Ramos (cell line): ENCODE data around the gene ENOX1.
"Not testable (repeated sequence)": the region's sequence is repeated elsewhere in the genome, so short reads cannot be mapped to it uniquely, and the experiment has no call there.

Experiments
- in situ Hi-C: fragments of 300-500 bp; cut with MboI; formaldehyde crosslinking; loops from one replicate; pipeline ENCODE4 v1.14.3; 2022; ENCODE audit warnings: low sequenced_read_pairs; ENCODE audit not compliant: unreplicated experiment

ENOX1 gene

DNA sequence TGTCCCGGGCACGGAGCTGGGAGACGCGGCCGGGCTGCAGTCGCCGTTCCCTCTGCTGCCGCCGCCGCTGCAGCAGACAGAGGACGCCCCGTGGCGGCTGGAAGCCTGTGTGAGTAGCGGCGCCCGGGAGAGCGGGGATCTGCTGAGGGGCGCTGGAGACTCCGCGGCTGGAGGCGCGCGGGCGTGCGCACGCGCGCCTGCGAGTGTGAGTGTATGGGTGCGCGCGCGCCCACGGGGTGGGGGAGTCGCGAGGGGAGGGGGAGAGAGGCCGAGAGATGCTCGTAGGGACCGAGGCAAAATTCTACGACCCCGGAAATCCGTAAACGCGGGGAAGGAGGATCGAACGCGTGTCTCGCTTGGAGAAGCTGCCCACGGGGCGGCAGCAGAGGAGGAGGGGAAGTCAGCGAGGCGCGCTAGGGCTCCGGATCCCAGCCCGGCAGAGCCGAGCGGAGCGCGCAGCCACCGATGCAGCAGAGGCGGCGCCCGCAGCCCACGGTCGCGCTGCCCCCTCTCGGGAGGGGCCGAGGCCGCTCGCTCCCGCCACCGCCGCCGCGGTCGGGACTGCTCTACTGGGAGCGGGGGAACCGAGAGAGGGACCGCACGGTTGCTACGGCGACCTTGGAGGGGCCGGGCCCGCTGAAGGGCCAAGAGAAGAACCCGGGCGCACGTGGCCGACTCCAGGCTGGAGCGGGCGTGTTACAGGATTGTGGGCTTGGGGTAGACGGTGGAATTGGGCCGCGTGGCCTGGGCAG lies at the start of gene ENOX1:
Gene ENOX1, minus strand, starts transcription at position 207 of the 752 bp plus-strand sequence.
- in situ Hi-C loops = no loop called here

- in situ Hi-C loops = no loop called here
Observed at GRCh38 chr13:43835701-43836100, 48.9 kb upstream of the ENOX1 start.

DNA sequence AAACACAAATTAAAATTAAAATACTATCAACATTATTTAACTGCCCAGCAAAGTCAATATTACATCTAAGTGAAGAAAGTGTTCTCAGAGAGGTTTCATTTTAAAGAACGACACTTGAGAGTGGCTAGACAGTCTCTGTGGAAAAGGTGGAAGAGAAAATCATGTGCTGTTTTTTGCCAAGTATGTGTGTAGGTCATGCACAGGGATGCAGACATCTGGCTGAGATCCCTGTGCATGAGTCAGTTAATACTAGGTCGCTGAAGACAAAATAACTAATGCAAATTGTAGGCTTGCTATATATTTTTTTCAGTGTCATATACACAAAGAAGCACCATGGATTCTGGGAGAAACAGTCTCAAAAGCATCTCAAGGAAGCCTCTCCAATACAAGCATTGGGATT lies 44.3 kb upstream of the ENOX1 start:
- in situ Hi-C loops = no loop called here

DNA sequence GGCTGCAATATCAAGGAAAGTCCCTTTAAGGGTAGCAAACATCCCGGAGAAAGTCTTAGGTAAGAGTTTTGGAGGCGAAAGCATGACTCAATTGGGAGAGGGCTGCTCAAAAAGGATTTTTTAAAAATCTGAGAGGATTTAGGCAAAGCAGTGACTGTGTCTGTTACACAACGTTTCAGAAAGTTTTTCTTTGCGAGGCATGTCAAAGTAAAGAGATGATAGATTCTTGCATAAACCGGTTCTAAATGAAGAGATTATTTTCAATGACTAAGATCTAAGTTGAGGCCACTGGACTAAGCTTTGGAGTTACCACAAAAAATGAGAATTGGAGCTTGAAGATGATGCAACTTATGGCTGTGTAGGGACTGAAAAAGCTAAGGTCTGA lies 43.7 kb upstream of the ENOX1 start:
- in situ Hi-C loops = no loop called here

GRCh38 chr13:43824656-43825055 lies 37.9 kb upstream of the ENOX1 start:
- in situ Hi-C loops = not testable (repeated sequence)

- in situ Hi-C loops = no loop called here
Observed at GRCh38 chr13:43822969-43823368, 36.2 kb upstream of the ENOX1 start.

DNA sequence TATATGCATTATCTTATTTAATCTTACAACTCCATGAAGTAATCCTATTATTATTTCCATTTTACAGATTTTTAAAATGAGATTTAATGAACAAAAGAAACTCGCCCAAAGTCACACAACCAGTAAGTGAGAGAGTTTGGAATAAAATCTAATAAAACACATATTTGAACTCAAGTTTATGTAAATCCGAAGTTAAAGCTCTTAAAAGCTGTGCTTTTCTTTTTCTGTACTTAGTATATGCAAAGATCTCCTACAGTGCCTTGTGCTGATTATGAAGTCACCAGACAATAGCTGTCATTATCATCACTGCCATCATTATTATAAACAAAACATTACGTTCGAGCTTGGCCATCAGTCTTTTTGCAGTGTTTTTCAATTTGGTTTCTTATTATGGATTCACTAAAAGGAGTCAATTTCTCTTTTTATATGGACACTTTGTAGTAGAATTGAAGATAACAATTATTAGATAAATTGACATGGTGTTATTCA lies 29.7 kb upstream of the ENOX1 start:
- in situ Hi-C loops = no loop called here

GRCh38 chr13:43815204-43815603 lies 28.4 kb upstream of the ENOX1 start:
- in situ Hi-C loops = no loop called here

DNA sequence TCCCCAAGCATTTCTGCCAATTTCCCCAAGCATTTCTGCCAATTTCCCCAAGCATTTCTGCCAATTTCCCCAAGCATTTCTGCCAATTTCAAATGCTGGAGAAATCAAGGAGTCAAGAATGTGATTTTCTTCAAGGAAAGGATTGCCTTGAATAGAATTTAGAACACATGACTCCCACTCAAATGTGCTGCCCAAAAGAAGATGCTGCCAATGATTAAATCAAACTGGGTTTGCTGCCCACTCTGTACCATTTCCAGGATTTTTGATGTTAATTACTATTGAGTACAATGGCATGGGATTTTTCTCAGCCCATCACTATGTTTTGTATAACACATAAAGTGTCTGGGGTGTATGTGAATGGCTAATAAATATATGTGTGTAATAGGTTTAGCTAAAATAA lies 21.9 kb upstream of the ENOX1 start:
- in situ Hi-C loops = no loop called here

DNA sequence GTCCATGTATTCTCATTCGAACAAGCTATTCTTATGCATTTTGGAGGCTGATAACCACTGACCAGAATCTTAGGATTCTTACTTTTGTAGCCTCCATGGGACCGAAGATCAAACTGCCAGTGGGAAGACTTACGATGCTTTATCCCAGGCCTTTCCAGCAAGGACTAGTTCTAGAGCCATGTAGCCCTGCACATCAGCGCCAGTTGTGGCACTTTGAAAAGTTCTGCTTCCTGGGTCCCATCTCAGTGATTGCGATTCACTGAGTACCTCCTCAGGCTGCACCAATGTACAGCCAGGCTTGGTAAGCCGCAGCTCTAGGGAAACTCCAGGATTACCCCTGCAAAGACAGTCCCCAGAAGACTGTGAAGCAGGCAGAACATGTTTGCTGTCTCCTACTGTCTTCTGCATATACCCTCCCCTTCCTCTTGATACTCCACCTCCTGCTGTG lies 18.9 kb upstream of the ENOX1 start:
- in situ Hi-C loops = no loop called here

GRCh38 chr13:43805071-43805468 lies 18.3 kb upstream of the ENOX1 start:
- in situ Hi-C loops = no loop called here

DNA sequence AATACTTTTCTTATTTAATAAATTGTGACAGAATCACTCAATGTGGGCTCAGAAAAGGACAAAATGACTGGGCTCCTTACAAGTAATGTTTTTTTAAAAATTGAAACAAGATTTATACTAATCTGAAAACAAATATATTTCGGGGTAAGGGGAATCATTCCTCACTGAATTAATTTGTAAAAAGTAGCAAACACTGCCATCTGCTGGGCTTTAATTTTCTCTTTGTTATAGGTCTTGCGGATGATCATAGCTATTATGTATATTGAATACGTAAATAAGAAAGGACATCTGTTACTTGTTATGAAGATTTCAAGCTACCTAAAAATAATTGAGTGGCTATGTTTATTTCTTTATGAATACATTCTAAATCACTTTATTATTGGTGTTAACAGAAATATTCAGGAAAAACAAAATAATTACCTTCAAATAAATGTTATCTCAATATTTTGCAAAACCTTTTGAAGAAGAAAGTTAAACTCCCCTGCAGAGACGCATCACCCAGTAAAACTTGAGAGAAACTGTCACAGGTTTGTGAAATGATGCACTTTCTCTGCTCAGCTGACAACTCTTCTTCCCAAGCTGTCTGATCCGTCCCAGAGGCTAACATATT lies 17.8 kb upstream of the ENOX1 start:
- in situ Hi-C loops = no loop called here

- in situ Hi-C loops = no loop called here
Observed at GRCh38 chr13:43802511-43802910, 15.7 kb upstream of the ENOX1 start.

DNA sequence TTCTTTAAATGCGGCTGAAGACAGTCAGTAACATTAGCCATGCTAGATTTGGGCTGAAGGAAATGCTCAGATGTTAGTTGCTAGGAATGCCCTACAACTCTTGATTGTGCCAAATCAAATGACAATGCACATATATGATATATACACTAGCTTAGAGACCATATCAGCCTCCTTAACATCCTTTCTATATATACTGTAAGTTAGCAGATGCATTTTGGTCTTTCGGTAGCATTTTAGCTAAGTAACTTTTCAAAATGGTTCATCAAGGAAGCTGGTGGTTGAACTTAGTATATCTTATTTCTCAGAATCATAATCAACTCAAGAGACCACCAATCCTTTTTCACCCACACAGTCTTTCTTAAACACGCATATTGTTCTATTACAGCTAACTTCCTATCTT lies 14.1 kb upstream of the ENOX1 start:
- in situ Hi-C loops = no loop called here

DNA sequence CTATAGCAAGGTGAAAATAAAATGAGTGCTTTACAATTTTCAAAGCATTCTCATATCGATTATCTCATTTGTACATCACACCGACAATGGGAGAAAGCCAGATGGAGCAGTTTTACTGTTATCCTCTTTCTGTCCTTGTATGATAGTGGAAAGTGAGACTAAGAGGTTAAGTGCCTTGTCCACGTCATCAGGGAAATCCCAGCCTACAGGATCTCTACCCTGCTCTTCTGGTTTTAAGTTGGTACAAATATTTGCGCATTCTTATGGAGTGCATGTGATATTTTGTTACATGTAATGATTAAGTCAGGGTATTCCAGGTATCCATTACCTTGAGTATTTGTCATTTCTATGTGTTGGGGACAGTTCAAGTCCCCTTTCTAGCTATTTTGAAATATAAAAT lies 12.4 kb upstream of the ENOX1 start:
- in situ Hi-C loops = no loop called here

DNA sequence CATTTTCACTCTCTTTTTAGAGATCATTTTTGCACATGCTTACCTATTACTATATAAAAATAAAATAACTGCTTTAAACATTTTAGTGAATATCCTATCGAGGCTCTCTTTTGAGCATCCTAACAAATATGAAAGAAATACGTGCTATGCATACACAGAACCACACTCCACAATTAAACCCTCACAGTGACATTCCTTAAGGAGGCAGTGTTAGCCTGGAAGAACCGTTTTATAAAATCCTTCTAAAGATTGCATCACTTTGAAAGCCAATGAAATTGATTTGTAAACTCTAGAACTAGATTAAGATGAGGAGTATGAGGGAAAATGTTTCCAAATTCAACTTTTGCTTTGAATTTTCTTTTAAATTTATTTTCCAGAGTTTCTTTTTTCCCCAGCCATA lies 11.1 kb upstream of the ENOX1 start:
- in situ Hi-C loops = no loop called here

- in situ Hi-C loops = no loop called here
Observed at GRCh38 chr13:43797159-43797558, 10.4 kb upstream of the ENOX1 start.

GRCh38 chr13:43794416-43794815 lies 7.6 kb upstream of the ENOX1 start:
- in situ Hi-C loops = no loop called here

GRCh38 chr13:43792076-43792881 lies 5.5 kb upstream of the ENOX1 start:
- in situ Hi-C loops = no loop called here

- in situ Hi-C loops = no loop called here
Observed at GRCh38 chr13:43787997-43788396, 1.2 kb upstream of the ENOX1 start.

- in situ Hi-C loops = no loop called here
Observed at GRCh38 chr13:43787518-43787891, 733 bp upstream of the ENOX1 start.
